ENCODE data around the gene SLC5A6. TPM values are rescaled to one million over a fixed set of nuclear protein-coding genes. Genes with fewer than 3 reads are reported as not detected.

SLC5A6 gene
- total and polyA plus RNA-seq, 2 of the 8 experiments (the other 6 are each of a cell fraction or from before 2014, with no cell fraction given) = 118 to 183 TPM

- no peak for TF ChIP-seq SIRT6 (IDR thresholded peaks at IDR 0.05; ENCODE audit: low read length)
Measured at GRCh38 chr2:27220091-27220490, 8.0 kb upstream of the SLC5A6 start (continued).
